Measurements from ENCODE around the gene MSTO1.

DNA sequence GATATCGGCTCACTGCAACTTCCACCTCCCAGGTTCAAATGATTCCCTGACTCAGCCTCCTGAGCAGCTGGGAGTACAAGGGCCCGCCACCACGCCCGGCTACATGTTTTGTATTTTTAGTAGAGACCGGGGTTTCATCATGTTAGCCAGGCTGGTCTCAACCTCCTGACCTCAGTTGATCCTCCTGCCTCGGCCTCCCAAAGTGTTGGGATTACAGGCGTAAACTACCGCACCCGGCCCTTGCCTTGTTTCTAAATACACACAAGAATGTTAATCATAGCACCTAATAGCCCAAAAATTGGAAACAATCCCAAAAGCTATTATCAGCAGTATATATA lies 1.2 kb upstream of the MSTO1 start:
- TF ChIP-seq, protein P1, sequence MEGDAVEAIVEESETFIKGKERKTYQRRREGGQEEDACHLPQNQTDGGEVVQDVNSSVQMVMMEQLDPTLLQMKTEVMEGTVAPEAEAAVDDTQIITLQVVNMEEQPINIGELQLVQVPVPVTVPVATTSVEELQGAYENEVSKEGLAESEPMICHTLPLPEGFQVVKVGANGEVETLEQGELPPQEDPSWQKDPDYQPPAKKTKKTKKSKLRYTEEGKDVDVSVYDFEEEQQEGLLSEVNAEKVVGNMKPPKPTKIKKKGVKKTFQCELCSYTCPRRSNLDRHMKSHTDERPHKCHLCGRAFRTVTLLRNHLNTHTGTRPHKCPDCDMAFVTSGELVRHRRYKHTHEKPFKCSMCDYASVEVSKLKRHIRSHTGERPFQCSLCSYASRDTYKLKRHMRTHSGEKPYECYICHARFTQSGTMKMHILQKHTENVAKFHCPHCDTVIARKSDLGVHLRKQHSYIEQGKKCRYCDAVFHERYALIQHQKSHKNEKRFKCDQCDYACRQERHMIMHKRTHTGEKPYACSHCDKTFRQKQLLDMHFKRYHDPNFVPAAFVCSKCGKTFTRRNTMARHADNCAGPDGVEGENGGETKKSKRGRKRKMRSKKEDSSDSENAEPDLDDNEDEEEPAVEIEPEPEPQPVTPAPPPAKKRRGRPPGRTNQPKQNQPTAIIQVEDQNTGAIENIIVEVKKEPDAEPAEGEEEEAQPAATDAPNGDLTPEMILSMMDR (conservative IDR thresholded peaks at IDR 0.05; ENCODE audit: low read depth, low read length): no peak
- TF ChIP-seq, protein P2, sequence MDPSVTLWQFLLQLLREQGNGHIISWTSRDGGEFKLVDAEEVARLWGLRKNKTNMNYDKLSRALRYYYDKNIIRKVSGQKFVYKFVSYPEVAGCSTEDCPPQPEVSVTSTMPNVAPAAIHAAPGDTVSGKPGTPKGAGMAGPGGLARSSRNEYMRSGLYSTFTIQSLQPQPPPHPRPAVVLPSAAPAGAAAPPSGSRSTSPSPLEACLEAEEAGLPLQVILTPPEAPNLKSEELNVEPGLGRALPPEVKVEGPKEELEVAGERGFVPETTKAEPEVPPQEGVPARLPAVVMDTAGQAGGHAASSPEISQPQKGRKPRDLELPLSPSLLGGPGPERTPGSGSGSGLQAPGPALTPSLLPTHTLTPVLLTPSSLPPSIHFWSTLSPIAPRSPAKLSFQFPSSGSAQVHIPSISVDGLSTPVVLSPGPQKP (IDR thresholded peaks at IDR 0.05; ENCODE audit: borderline replicate concordance, low read depth, low read length): no peak
- no peak for TF ChIP-seq MXI1 (IDR thresholded peaks at IDR 0.05; ENCODE audit: borderline replicate concordance, low read depth, low read length)
- no peak for TF ChIP-seq POLR2A (IDR thresholded peaks at IDR 0.05; ENCODE audit: low read depth, low read length)

Measured in IMR-90 (cell line).